MCF 10A (cell line): Measurements from ENCODE around the gene CALHM5. TPM values are rescaled to one million over a fixed set of nuclear protein-coding genes. Genes with fewer than 3 reads are reported as not detected.

Experiments used
- BruUV-seq: library from RNA; stranded (reverse); fragments of 400-500 nt; replicated peaks from 2 replicates; lab custom pipeline; 2021; lab: Mats Ljungman, UMichigan
- CTCF ChIA-PET: fragments of 300-600 bp; sonication (Branson Sonifier 250); formaldehyde crosslinking; extraction: SDS; loops from one replicate; lab custom pipeline; 2021; ENCODE audit warnings: antibody characterized with exemption, inconsistent platforms; lab: Yijun Ruan, JAX
- POLR2A ChIA-PET: fragments of 300-600, 350-650 bp; sonication (Branson Sonifier 250); formaldehyde crosslinking; extraction: SDS; loops from one replicate; lab custom pipeline; 2020; ENCODE audit warnings: antibody characterized with exemption, inconsistent platforms; lab: Yijun Ruan, JAX
- DNase-seq: peaks from one replicate; pipeline ENCODE4 v3.0.0-alpha.2; 2018; ENCODE audit not compliant: unreplicated experiment
- H3K27ac Mint-ChIP-seq: one replicate; pipeline ENCODE4 v1.8.0; 2022; ENCODE audit warnings: mild to moderate bottlenecking, low read depth, mixed read lengths; ENCODE audit not compliant: unreplicated experiment
- H3K27me3 Mint-ChIP-seq: one replicate; pipeline ENCODE4 v1.8.0; 2022; ENCODE audit warnings: mixed read lengths; ENCODE audit not compliant: insufficient read depth, unreplicated experiment
- H3K36me3 Mint-ChIP-seq: one replicate; pipeline ENCODE4 v1.8.0; 2022; ENCODE audit warnings: mild to moderate bottlenecking, moderate library complexity, mixed read lengths; ENCODE audit not compliant: insufficient read depth, unreplicated experiment
- H3K4me1 Mint-ChIP-seq: one replicate; pipeline ENCODE4 v1.8.0; 2022; ENCODE audit warnings: mixed read lengths; ENCODE audit not compliant: insufficient read depth, unreplicated experiment
- H3K4me3 Mint-ChIP-seq: one replicate; pipeline ENCODE4 v1.8.0; 2022; ENCODE audit warnings: mild to moderate bottlenecking, moderate library complexity, mixed read lengths; ENCODE audit not compliant: unreplicated experiment
- H3K9me3 Mint-ChIP-seq: one replicate; pipeline ENCODE4 v1.8.0; 2022; ENCODE audit warnings: mixed read lengths; ENCODE audit not compliant: unreplicated experiment
- CTCF ChIP-seq: fragments of 200-600 bp; IDR thresholded peaks from one replicate; pipeline ENCODE4 v1.8.0; 2022; ENCODE audit warnings: antibody characterized with exemption, mild to moderate bottlenecking; ENCODE audit not compliant: unreplicated experiment
- intact Hi-C: fragments of 100-400 bp; cut with micrococcal nuclease; formaldehyde crosslinking; loops from 2 replicates; pipeline ENCODE4 v1.14.1; 2022
- total RNA-seq: library from RNA; stranded (reverse); gene quantifications from 2 replicates; pipeline ENCODE4 v1.2.3, GENCODE V29; 2022

Gene CALHM5
- total RNA-seq, 1 experiment from 2014 or later: not detected

DNA sequence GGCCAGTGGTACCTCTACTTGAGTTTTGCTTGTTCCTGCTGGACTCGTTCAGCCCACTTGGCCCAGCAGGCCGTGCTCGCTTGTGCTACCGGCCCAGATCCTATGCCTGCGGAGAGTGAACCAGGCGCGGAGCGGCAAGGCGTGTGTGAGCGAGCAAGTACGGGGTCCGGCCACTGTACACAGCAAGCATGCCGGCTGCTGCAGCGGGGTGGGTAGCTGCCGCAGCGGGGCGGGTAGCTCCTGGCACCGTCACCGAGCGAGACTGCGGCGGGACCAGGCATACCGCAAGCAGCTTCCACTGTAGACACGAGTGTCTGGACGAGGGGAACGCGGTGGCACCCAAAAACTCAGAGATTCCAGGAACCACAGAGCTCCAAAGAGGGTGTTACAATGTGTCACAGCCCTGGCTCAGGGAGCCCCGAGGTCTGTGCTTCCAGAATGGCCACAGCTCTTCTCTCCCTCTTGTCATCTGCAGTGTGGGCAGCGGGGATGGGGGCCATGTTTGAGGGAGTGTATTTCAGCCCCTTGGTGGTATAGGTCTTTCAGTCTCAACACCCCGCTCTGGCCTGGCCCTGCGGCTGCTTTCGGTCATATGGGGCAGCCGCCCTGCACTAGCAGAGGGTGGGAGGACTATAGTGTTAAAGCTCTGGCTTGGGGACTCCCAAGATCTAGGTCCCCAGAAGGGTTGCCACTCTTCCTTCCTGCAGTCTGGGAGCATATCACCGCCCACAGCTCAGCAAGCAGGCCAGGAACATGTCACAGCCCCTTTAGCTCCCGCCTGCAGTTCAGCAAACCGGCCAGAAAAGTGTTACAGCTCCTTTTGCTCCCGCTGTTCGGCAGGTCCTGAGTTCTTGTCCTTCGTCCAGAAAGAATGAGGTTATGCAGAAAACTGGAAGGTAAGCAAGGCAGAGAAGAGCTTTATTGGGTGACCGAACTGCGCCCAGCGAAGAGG, 53.8 kb downstream of the CALHM5 start:
- ChIA-PET POLR2A (interaction anchor here (1.3 to 1.4 kb wide), 2 partner anchors 30 to 286 kb away, joined by 3 to 5 read pairs; partner anchors contain the start of gene TSPYL1), CTCF (interaction anchor here (0.6 to 9.5 kb wide), 9 partner anchors 30 to 348 kb away, joined by 3 to 155 read pairs (median 4); partner anchors contain the start of gene KPNA5)
- Mint-ChIP-seq H3K4me3 (no peak overlapping the region), H3K36me3 (no peaks in the 10 kb centered on the region), H3K9me3 (no peaks in the 10 kb centered on the region), H3K27ac (no peak overlapping the region), H3K27me3 (no peaks in the 10 kb centered on the region), H3K4me1 (peaks cover 4% of the 10 kb centered on the region)
- DNase-seq: no peak
- intact Hi-C loops: no loop called here
- BruUV-seq: no TSS peak
- TF ChIP-seq CTCF: no peak

DNA sequence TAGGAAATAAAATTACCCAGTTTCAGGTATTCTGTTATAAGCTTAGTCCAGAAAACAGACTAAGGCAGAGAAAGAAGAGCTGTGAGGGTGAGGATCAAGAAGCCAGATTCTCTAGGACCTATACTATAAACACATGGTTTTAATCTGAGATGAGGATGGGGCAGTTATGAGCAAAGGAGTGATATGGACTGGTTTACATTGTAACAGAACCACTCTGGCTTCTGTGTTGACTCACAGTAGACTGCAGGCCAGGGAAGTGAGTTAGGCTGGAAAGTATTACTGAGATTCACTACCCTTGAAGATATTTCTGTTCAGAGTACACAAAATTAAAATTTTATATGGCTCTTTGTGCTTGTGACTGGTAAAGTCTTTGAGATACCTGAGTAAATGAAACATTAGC, 56.7 kb downstream of the CALHM5 start:
- no peaks in the 10 kb centered on the region for H3K9me3 Mint-ChIP-seq
- BruUV-seq: no TSS peak
- TF ChIP-seq CTCF: no peak
- peaks cover 16% of the 10 kb centered on the region for H3K4me1 Mint-ChIP-seq
- no peak overlapping the region for H3K27ac Mint-ChIP-seq
- H3K4me3 Mint-ChIP-seq: no peak overlapping the region
- POLR2A ChIA-PET: interaction anchor here (5.3 kb wide), 1 partner anchor 289 kb away, joined by 83 read pairs; the partner anchor contains the start of gene TSPYL1
- intact Hi-C loops: no loop called here
- CTCF ChIA-PET: interaction anchor here (1.0 to 1.3 kb wide), 2 partner anchors 35 to 280 kb away, joined by 3 to 4 read pairs; no protein-coding TSS in a partner anchor
- H3K36me3 Mint-ChIP-seq: no peaks in the 10 kb centered on the region
- no peak for DNase-seq
- no peaks in the 10 kb centered on the region for H3K27me3 Mint-ChIP-seq

DNA sequence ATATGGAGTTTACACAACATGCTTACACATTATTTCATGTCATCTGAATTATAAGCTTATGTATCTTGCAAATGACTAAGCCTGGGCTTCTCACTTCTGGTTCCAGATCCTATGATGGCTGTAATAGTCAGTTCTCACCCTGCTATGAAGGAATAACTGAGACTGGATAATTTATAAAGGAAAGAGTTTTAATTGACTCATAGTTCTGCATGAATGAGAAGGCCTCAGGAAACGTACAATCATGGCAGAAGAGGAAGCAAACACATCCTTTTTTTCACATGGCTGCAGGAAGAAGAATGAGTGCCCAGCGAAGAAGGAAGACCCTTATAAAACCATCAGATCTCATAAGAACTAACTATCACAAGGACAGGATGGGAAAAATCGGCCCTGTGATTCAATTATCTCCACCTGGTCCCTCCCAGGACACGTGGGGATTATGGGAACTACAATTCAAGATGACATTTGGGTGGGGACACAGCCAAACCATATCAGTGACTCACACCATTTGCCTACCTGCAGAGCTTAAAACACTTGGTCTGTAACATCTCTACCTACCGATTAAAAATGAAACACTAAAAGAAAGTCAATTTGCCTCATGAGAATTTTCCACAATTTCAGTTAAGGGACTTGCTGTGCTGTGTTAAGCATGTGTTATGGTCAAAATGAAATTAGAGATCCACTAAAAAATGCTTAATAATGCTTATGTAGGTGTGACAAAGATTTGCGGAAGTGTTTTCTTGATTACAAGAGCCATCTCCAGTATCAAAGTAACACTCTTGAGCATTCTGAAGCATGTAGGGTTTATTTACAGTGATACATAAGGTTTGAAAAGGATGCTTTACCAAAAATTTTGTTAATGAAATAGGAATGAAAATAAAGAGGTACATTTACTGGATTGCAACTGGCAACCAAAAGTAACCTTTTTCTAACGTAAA, 57.6 kb downstream of the CALHM5 start:
- CTCF ChIA-PET: interaction anchor here (0.5 to 2.7 kb wide), 6 partner anchors 8 to 455 kb away, joined by 3 to 16 read pairs (median 4); no protein-coding TSS in a partner anchor
- Mint-ChIP-seq H3K27ac (no peak overlapping the region), H3K4me3 (no peak overlapping the region), H3K27me3 (no peaks in the 10 kb centered on the region), H3K9me3 (no peaks in the 10 kb centered on the region), H3K4me1 (peaks cover 19% of the 10 kb centered on the region), H3K36me3 (peaks cover 3% of the 10 kb centered on the region)
- intact Hi-C loops: no loop called here
- no peak for TF ChIP-seq CTCF
- DNase-seq: no peak
- POLR2A ChIA-PET: interaction anchor here (0.6 to 5.3 kb wide), 7 partner anchors 11 to 433 kb away, joined by 3 to 83 read pairs (median 4); partner anchors contain the start of genes TSPYL1 and TSPYL4
- BruUV-seq: no TSS peak
